PC-9 (cell line): Measurements from ENCODE around the gene TNN.

Source experiments
- EZH2 ChIP-seq: fragments of 200-600 bp; sonication (generic); IDR thresholded peaks from 2 replicates; pipeline ENCODE4 v1.8.0; 2017; ENCODE audit warnings: antibody characterized with exemption, low read depth
- TF ChIP-seq, protein P1 (sequence below): fragments of 200-600 bp; sonication (generic); conservative IDR thresholded peaks from 2 replicates; pipeline ENCODE4 v1.6.1; 2017; ENCODE audit warnings: mixed run types, antibody characterized with exemption, mild to moderate bottlenecking, moderate library complexity

DNA sequence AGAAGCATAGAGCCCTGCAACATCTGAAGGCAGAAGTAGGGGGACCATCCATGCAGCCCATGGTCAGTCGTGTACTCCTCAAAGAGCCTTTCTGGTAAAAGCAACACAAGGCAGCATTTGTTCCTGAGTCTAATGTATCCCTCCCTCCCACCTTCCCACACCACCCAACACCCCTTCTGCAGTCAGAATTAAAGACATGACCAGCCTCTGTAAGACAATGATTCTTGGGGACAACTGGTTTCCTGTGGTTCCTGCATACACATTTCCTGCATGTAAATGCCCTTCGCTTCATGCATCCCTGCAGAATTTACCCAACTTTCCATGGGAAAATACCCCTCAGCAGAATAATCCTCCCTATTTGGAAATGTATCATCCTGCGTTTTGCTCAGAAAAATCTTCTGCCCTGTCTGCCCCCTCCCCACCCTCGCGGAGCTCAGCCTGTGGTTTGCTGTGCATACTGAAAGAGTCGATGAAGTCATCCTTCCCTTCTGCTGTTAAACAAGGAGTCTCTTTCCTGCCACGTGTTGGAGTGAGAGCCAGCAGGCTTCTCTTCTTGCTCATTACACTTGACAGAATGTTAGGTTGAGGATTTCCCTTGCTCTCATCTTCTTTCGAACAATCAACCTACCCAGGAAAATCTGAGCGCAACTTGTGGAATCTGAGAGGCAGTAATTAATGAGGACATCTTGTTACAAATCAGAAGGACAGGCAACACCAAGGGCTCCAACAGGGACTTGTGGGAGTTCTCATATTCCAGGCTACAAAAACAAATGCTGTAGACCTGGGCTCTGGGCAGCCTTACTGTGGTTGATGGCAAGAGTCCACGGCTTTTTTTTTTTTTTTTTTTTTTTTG lies 4.7 kb downstream of the TNN start:
- TF ChIP-seq, protein P1, sequence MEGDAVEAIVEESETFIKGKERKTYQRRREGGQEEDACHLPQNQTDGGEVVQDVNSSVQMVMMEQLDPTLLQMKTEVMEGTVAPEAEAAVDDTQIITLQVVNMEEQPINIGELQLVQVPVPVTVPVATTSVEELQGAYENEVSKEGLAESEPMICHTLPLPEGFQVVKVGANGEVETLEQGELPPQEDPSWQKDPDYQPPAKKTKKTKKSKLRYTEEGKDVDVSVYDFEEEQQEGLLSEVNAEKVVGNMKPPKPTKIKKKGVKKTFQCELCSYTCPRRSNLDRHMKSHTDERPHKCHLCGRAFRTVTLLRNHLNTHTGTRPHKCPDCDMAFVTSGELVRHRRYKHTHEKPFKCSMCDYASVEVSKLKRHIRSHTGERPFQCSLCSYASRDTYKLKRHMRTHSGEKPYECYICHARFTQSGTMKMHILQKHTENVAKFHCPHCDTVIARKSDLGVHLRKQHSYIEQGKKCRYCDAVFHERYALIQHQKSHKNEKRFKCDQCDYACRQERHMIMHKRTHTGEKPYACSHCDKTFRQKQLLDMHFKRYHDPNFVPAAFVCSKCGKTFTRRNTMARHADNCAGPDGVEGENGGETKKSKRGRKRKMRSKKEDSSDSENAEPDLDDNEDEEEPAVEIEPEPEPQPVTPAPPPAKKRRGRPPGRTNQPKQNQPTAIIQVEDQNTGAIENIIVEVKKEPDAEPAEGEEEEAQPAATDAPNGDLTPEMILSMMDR = no peak
- no peak for TF ChIP-seq EZH2
